Thymus (tissue), 11 donors: ENCODE measurements around the gene CLUH. TPM values are rescaled to one million over a fixed set of nuclear protein-coding genes. Genes with fewer than 3 reads are reported as not detected.
"Not testable (repeated sequence)": the region's sequence is repeated elsewhere in the genome, so short reads cannot be mapped to it uniquely, and the experiment has no call there.

Source experiments
- DNase-seq, 9 donors: peaks; one replicate each; pipeline ENCODE4 v3.0.0-alpha.2; 2013; ENCODE audit warnings: low spot score in 9 of 9, low read depth in 6 of 9, missing footprints in 1 of 9
- H3K27ac ChIP-seq, 2 donors: one replicate each; pipeline ENCODE4 v1.5.1; 2013; ENCODE audit warnings: control low read depth in 1 of 2, low read depth in 1 of 2, low read length in 1 of 2, mild to moderate bottlenecking in 1 of 2, moderate library complexity in 1 of 2
- H3K27me3 ChIP-seq, 2 donors: one replicate each; pipeline ENCODE4 v1.5.1; 2013; ENCODE audit warnings: low read length in 1 of 2; ENCODE audit not compliant: control insufficient read depth in 2 of 2, insufficient read depth in 1 of 2
- H3K36me3 ChIP-seq, 2 donors: one replicate each; pipeline ENCODE4 v1.5.1; 2013; ENCODE audit warnings: low read length in 1 of 2, mild to moderate bottlenecking in 1 of 2, moderate library complexity in 1 of 2; ENCODE audit not compliant: control insufficient read depth in 2 of 2, insufficient read depth in 2 of 2
- H3K4me1 ChIP-seq, 2 donors: one replicate each; pipeline ENCODE4 v1.5.1; 2013; ENCODE audit warnings: low read length in 2 of 2; ENCODE audit not compliant: control insufficient read depth in 2 of 2, insufficient read depth in 2 of 2
- H3K4me3 ChIP-seq, 2 donors: one replicate each; pipeline ENCODE4 v1.5.1; 2013; ENCODE audit warnings: low read length in 2 of 2, control low read depth in 1 of 2, mild to moderate bottlenecking in 1 of 2
- H3K9me3 ChIP-seq, 2 donors: one replicate each; pipeline ENCODE4 v1.5.1; 2013; ENCODE audit warnings: low read length in 1 of 2, mild to moderate bottlenecking in 1 of 2; ENCODE audit not compliant: control insufficient read depth in 2 of 2, insufficient read depth in 1 of 2
- WGBS: extraction: QIAGEN DNeasy Blood & Tissue Kit; methylation state at CpG from one replicate; pipeline ENCODE4 v1.1.7; 2013; 5-methylcytosine and 5-hydroxymethylcytosine counted together
- polyA plus RNA-seq: library from polyadenylated mRNA; stranded (reverse); fragments of 200-250 nt; gene quantifications from one replicate; pipeline ENCODE4 v1.2.3, GENCODE V29; 2013
- total RNA-seq: library from RNA; stranded (reverse); fragments of 120-200 nt; gene quantifications from one replicate; pipeline ENCODE4 v1.2.4, GENCODE V29; 2013
- donor health status: healthy.

Gene CLUH
- total and polyA plus RNA-seq, 2 donors = 7.4 to 26.1 TPM

DNA sequence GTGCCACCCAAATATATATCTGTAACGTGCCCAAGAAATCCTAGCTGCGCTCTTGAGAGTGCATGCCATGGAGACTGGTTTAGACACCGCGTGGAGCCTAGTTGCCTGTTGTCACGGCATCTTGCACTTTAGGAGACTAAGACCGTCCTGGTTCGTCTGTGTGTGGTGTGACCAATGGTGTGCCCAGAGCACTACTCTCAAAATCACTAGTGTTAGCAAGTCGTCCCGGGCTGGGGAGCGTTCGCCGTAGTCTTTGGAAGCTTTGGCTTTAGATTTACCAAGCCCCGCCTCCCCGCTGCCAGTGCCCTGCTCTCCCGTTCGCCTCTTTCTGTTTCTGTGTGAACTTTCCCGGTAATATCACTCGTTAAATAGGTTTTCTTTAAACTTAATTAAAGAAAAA is 27.0 kb downstream of the CLUH start:
- Histone ChIP-seq H3K4me1 (peaks cover 0 to 6% of the 10 kb centered on the region in 2 donors), H3K9me3 (no peaks in the 10 kb centered on the region), H3K27ac (no peak overlapping the region), H3K4me3 (no peak overlapping the region), H3K27me3 (no peaks in the 10 kb centered on the region), H3K36me3 (peaks cover 34 to 57% of the 10 kb centered on the region in 2 donors)
- no peak for DNase-seq
- 98% methylated on average over 18 of the region's 18 CpGs for WGBS

DNA sequence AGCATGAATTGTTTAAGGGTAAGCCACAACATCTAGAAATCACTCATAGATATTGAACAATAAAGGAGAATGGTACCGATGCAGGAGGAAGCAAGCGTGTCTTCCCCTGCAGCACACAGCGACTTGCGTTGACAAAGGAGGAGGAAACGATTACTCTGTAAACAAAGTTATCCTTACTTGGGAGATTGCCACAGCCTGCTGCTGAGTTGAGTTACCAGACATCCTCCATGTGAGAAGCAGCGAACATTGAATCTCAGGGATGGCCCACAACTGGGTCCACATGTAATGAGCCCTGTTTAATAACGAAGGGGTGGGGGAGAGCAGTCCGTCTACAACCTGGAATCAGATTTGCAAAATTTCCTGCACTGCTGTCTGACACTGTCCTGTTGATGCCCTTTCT is 27.7 kb downstream of the CLUH start:
- Histone ChIP-seq H3K36me3 (peaks cover 36 to 60% of the 10 kb centered on the region in 2 donors), H3K9me3 (no peaks in the 10 kb centered on the region), H3K27ac (no peak overlapping the region), H3K4me3 (no peak overlapping the region), H3K27me3 (no peaks in the 10 kb centered on the region), H3K4me1 (peaks cover 0 to 2% of the 10 kb centered on the region in 2 donors)
- WGBS = 96% methylated on average over 8 of the region's 8 CpGs
- DNase-seq = no peak

DNA sequence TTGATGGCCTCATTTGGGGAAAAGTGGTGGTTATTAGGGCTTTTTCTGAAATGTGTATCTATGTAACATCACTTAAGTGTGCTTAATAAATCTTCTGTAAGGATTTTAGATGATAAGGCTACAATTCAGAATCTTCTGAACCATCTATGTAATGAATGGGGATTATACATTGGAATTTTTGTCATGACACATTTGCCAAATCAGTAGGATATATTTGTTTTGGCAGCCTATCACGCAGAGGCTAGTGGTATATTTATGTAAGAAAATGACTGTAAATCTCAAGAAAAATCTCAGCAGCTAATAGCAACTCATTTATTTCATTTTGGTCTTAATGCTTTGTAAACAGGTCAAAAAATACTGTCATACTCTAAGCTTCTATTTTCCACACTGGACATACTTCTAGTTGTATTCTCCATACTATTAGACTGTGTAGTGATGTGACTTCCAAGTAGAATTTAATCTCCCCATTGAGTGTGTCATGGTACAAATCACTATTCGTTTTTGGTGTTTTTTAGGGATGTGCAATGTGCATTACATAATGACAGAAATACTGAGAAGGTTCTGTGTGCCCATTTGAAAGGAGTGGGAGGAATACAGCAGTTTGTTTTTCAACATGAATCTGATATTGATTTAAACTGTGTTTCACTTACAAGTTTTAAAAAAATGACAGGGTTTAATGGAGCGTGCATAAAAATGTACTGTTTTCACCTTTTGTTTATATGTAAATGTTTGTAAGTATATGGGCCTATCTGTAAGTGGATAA is 29.2 kb downstream of the CLUH start:
- no peak overlapping the region for H3K27ac ChIP-seq
- DNase-seq = no peak
- H3K4me3 ChIP-seq = no peak overlapping the region
- peaks cover 40 to 66% of the 10 kb centered on the region in 2 donors for H3K36me3 ChIP-seq
- 96% methylated on average over 3 of the region's 3 CpGs for WGBS
- H3K4me1 ChIP-seq = no peaks in the 10 kb centered on the region
- H3K9me3 ChIP-seq = no peaks in the 10 kb centered on the region
- H3K27me3 ChIP-seq = no peaks in the 10 kb centered on the region

DNA sequence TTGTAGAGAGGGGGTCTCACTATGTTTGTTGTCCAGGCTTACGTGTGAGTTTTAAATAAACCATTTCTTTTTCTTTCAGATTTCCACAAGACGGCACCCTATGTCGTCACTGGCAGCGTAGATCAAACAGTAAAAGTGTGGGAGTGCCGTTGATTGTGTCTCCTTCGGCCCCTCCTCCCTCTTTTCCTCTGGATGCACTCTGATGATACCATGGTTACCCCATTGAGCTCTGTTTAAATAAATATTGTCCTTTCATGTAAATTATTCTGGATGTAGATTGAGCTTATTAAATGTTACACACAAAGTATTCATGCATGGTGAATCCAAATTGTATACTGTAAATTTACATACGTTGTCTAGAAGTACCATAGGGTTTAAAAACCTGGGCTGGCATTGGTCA is 29.9 kb downstream of the CLUH start:
- peaks cover 40 to 69% of the 10 kb centered on the region in 2 donors for H3K36me3 ChIP-seq
- no peaks in the 10 kb centered on the region for H3K4me1 ChIP-seq
- H3K4me3 ChIP-seq = no peak overlapping the region
- H3K27me3 ChIP-seq = no peaks in the 10 kb centered on the region
- no peaks in the 10 kb centered on the region for H3K9me3 ChIP-seq
- WGBS = 97% methylated on average over 7 of the region's 7 CpGs
- no peak for DNase-seq
- H3K27ac ChIP-seq = no peak overlapping the region

DNA sequence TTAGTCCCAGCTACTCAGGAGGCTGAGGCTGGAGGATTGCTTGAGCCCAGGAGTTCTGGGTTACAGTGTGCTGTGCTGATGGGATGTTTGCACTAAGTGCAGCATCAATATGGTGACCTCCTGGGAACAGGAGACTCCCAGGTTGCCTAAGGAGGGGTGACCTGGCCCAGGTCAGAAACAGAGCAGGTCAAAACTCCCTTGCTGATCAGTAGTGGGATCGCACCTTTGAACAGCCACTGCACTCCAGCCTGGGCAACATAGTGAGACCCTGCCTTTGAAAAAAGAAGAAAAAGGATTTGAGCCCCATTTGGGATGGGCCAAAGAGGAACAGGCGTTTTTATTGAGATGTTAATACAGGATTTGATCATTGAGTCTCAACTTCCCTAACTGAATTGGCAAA is 30.6 kb downstream of the CLUH start:
- H3K4me3 ChIP-seq = no peak overlapping the region
- no peaks in the 10 kb centered on the region for H3K9me3 ChIP-seq
- peaks cover 43 to 74% of the 10 kb centered on the region in 2 donors for H3K36me3 ChIP-seq
- H3K4me1 ChIP-seq = no peaks in the 10 kb centered on the region
- WGBS = 98% methylated on average over 2 of the region's 2 CpGs
- DNase-seq = no peak
- H3K27me3 ChIP-seq = no peaks in the 10 kb centered on the region
- H3K27ac ChIP-seq = no peak overlapping the region

DNA sequence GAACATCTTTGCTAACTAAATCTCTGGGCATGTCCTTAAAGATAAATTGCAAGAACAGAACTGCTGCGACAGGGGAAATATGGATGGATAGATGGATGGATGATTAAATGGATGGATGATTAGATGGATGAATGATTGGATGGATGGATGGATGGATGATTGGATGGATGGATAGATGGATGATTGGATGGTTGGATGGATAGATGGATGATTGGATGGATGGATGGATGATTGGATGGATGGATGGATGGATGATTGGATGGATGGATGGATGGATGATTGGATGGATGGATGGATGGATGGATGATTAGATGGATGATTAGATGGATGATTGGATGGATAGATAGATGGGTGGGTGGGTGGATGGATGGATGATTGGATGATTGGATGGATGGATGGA is 32.3 kb downstream of the CLUH start:
- not testable (repeated sequence) for H3K27ac ChIP-seq, H3K27me3 ChIP-seq, DNase-seq, H3K4me3 ChIP-seq, H3K9me3 ChIP-seq, H3K4me1 ChIP-seq
- H3K36me3 ChIP-seq = peaks cover 44 to 76% of the 10 kb centered on the region in 2 donors
- 100% methylated on average over 1 of the region's 1 CpG for WGBS

DNA sequence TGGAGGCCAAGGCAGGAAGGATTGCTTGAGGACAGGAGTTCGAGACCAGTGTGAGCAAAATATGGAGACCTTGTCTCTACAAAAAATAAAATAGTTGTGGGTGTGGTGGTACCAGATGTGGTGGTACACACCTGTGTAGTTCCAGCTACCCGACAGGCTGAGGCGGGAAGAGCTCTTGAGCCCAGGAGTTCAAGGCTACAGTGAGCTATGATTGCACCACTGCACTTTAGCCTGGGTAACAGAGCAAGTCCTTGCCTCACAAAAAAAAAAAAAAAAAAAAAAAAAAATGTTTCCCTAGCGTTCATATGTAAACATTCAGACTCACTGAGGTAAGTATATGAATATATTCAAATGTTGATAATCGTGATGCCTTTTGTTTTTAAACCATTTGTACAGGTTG is 39.5 kb downstream of the CLUH start:
- 98% methylated on average over 5 of the region's 5 CpGs for WGBS
- Histone ChIP-seq H3K9me3 (no peaks in the 10 kb centered on the region), H3K4me3 (no peak overlapping the region), H3K4me1 (no peaks in the 10 kb centered on the region), H3K27me3 (no peaks in the 10 kb centered on the region), H3K36me3 (peaks cover 43 to 76% of the 10 kb centered on the region in 2 donors), H3K27ac (no peak overlapping the region)
- no peak for DNase-seq

- peaks cover 10 to 11% of the 10 kb centered on the region in 2 donors for H3K36me3 ChIP-seq
- not testable (repeated sequence) for H3K9me3 ChIP-seq, DNase-seq, H3K4me1 ChIP-seq, H3K27ac ChIP-seq, H3K4me3 ChIP-seq, H3K27me3 ChIP-seq
- WGBS = 98% methylated on average over 4 of the region's 4 CpGs
Measured at GRCh38 chr17:2660410-2660809, 51.2 kb downstream of the CLUH start.

- not testable (repeated sequence) for H3K27ac ChIP-seq, H3K4me1 ChIP-seq, H3K4me3 ChIP-seq, H3K27me3 ChIP-seq, H3K9me3 ChIP-seq, DNase-seq
- WGBS = 95% methylated on average over 8 of the region's 8 CpGs
- peaks cover 11 to 16% of the 10 kb centered on the region in 2 donors for H3K36me3 ChIP-seq
Measured at GRCh38 chr17:2659337-2659736, 52.2 kb downstream of the CLUH start.
